BJ (cell line): ENCODE measurements around the gene CSTA. TPM values are rescaled to one million over a fixed set of nuclear protein-coding genes. Genes with fewer than 3 reads are reported as not detected.

ENCODE experiments used
- CTCF ChIA-PET: fragments of 350-600 bp; formaldehyde crosslinking; extraction: SDS; loops from one replicate; lab custom pipeline; 2021; ENCODE audit warnings: antibody characterized with exemption, inconsistent platforms; lab: Yijun Ruan, JAX
- POLR2A ChIA-PET: fragments of 300-600 bp; sonication (Branson Sonifier 250); formaldehyde crosslinking; extraction: SDS; loops from one replicate; lab custom pipeline; 2021; ENCODE audit warnings: antibody characterized with exemption; lab: Charles Lee
- DNase-seq: peaks from one replicate; pipeline ENCODE4 v3.0.0-alpha.2; 2011; ENCODE audit warnings: low read depth
- H3K27me3 ChIP-seq: 2 replicates; pipeline ENCODE4 v1.6.0; 2011; ENCODE audit warnings: low read length; ENCODE audit not compliant: control insufficient read depth, insufficient read depth
- H3K36me3 ChIP-seq: 2 replicates; pipeline ENCODE4 v1.5.1; 2011; ENCODE audit warnings: low read length; ENCODE audit not compliant: control insufficient read depth, insufficient read depth
- H3K4me3 ChIP-seq: 2 replicates; pipeline ENCODE4 v1.5.1; 2011; ENCODE audit warnings: low read depth, mild to moderate bottlenecking, control low read depth, low read length
- CTCF ChIP-seq: IDR thresholded peaks from 2 replicates; pipeline ENCODE4 v1.5.1; 2011; ENCODE audit warnings: low read depth, mild to moderate bottlenecking, control low read depth, inconsistent platforms, low read length, moderate library complexity; ENCODE audit not compliant: insufficient read depth
- polyA plus RNA-seq: library from polyadenylated mRNA; depleted of rRNA; stranded (reverse); fragments of >200 nt; gene quantifications from 2 replicates; pipeline ENCODE4 v1.2.3, GENCODE V29; 2011

The CSTA gene
- polyA plus RNA-seq, 1 experiment: 0.49 TPM

GRCh38 chr3:122295266-122296062, 29.6 kb upstream of the CSTA start:
- no peak for DNase-seq
- H3K27me3 ChIP-seq: peaks cover 5% of the 10 kb centered on the region
- H3K4me3 ChIP-seq: no peak overlapping the region
- H3K36me3 ChIP-seq: no peaks in the 10 kb centered on the region
- no peak for TF ChIP-seq CTCF
- ChIA-PET POLR2A (no interaction called here), CTCF (no interaction called here)

GRCh38 chr3:122298239-122298638, 26.8 kb upstream of the CSTA start:
- Histone ChIP-seq H3K36me3 (no peaks in the 10 kb centered on the region), H3K4me3 (no peak overlapping the region), H3K27me3 (no peaks in the 10 kb centered on the region; the same call in 1 of the 2 replicates)
- no peak for DNase-seq
- POLR2A ChIA-PET: no interaction called here
- CTCF ChIA-PET: no interaction called here
- TF ChIP-seq CTCF: no peak

- H3K4me3 ChIP-seq: no peak overlapping the region
Measured at GRCh38 chr3:122299215-122299614, 25.8 kb upstream of the CSTA start.

GRCh38 chr3:122299872-122300460, 25.1 kb upstream of the CSTA start:
- Histone ChIP-seq H3K4me3 (no peak overlapping the region), H3K27me3 (no peaks in the 10 kb centered on the region; the same call in 1 of the 2 replicates), H3K36me3 (no peaks in the 10 kb centered on the region)
- ChIA-PET POLR2A (no interaction called here), CTCF (interaction anchor here (0.6 kb wide), 1 partner anchor 138 kb away, joined by 3 read pairs; no protein-coding TSS in a partner anchor)
- DNase-seq: no peak
- peak; percentile 47 for TF ChIP-seq CTCF

More at GRCh38 chr3:122299215-122299614, 25.8 kb upstream of the CSTA start:
- DNase-seq: no peak
- CTCF ChIA-PET: no interaction called here
- no peak for TF ChIP-seq CTCF
- Histone ChIP-seq H3K27me3 (no peaks in the 10 kb centered on the region; the same call in 1 of the 2 replicates), H3K36me3 (no peaks in the 10 kb centered on the region)
- POLR2A ChIA-PET: no interaction called here

GRCh38 chr3:122301063-122301462, 24.0 kb upstream of the CSTA start:
- Histone ChIP-seq H3K4me3 (no peak overlapping the region), H3K27me3 (no peaks in the 10 kb centered on the region; the same call in 1 of the 2 replicates), H3K36me3 (no peaks in the 10 kb centered on the region)
- DNase-seq: no peak
- ChIA-PET POLR2A (no interaction called here), CTCF (no interaction called here)
- no peak for TF ChIP-seq CTCF
